OCI-LY7 (cell line): Measurements from ENCODE around the gene MAPK8IP3. TPM values are rescaled to one million over a fixed set of nuclear protein-coding genes. Genes with fewer than 3 reads are reported as not detected.

Experiments
- BruUV-seq: library from RNA; stranded (reverse); fragments of 400-500 nt; replicated peaks from 2 replicates; lab custom pipeline; 2021; lab: Mats Ljungman, UMichigan
- CTCF ChIA-PET: fragments of 300-600 bp; sonication (Branson Sonifier 250); formaldehyde crosslinking; loops from one replicate; lab custom pipeline; 2022; ENCODE audit warnings: antibody characterized with exemption; ENCODE audit not compliant: unreplicated experiment; lab: Charles Lee
- POLR2A ChIA-PET: fragments of 300-600 bp; sonication (Branson Sonifier 250); formaldehyde crosslinking; loops from one replicate; lab custom pipeline; 2022; ENCODE audit warnings: antibody characterized with exemption; lab: Charles Lee
- DNase-seq: peaks from one replicate; pipeline ENCODE4 v3.0.0-alpha.2; 2015; ENCODE audit warnings: low spot score
- H2AFZ ChIP-seq: fragments of 200-600 bp; sonication (generic), shearing (Covaris generic); 2 replicates; pipeline ENCODE4 v1.6.1; 2014; ENCODE audit warnings: mild to moderate bottlenecking, antibody characterized with exemption, low read length, moderate library complexity
- H3K27ac ChIP-seq: fragments of 200-600 bp; sonication (generic); 2 replicates; pipeline ENCODE4 v1.5.1; 2014; ENCODE audit warnings: mixed run types, low read depth, mild to moderate bottlenecking, moderate library complexity, low read length, inconsistent platforms; ENCODE audit not compliant: poor library complexity, severe bottlenecking
- H3K36me3 ChIP-seq: fragments of 200-600 bp; sonication (generic); 2 replicates; pipeline ENCODE4 v1.6.1; 2014; ENCODE audit warnings: mild to moderate bottlenecking, antibody characterized with exemption, low read length, moderate library complexity, mixed read lengths; ENCODE audit not compliant: insufficient read depth
- H3K4me1 ChIP-seq: fragments of 200-600 bp; sonication (generic); 2 replicates; pipeline ENCODE4 v1.5.1; 2014; ENCODE audit warnings: mild to moderate bottlenecking, low read length; ENCODE audit not compliant: insufficient read depth, poor library complexity, severe bottlenecking
- H3K4me2 ChIP-seq: fragments of 200-600 bp; sonication (generic); 2 replicates; pipeline ENCODE4 v1.6.1; 2014; ENCODE audit warnings: mild to moderate bottlenecking, low read length
- H3K4me3 ChIP-seq: fragments of 200-600 bp; sonication (generic); 2 replicates; pipeline ENCODE4 v1.5.1; 2014; ENCODE audit warnings: mild to moderate bottlenecking, low read depth, low read length; ENCODE audit not compliant: poor library complexity, severe bottlenecking
- H3K79me2 ChIP-seq: fragments of 200-600 bp; sonication (generic); 2 replicates; pipeline ENCODE4 v1.6.1; 2016; ENCODE audit warnings: low read depth, mild to moderate bottlenecking, low read length, moderate library complexity, mixed read lengths; ENCODE audit not compliant: insufficient read depth
- H3K9me2 ChIP-seq: fragments of 200-600 bp; sonication (generic); 2 replicates; pipeline ENCODE4 v1.6.1; 2016; ENCODE audit warnings: mild to moderate bottlenecking, low read length, mixed read lengths; ENCODE audit not compliant: insufficient read depth
- H3K9me3 ChIP-seq: fragments of 200-600 bp; sonication (generic); 2 replicates; pipeline ENCODE4 v1.6.1; 2014; ENCODE audit warnings: mild to moderate bottlenecking, mixed run types, low read length, mixed read lengths
- H4K20me1 ChIP-seq: fragments of 200-600 bp; sonication (generic); 2 replicates; pipeline ENCODE4 v1.6.1; 2014; ENCODE audit warnings: mild to moderate bottlenecking, antibody characterized with exemption, low read length, moderate library complexity, mixed read lengths; ENCODE audit not compliant: insufficient read depth
- EZH2phosphoT487 ChIP-seq: fragments of 200-600 bp; sonication (generic); IDR thresholded peaks from 2 replicates; pipeline ENCODE4 v1.6.1; 2018; ENCODE audit warnings: low read depth, borderline replicate concordance, mild to moderate bottlenecking, mixed run types, antibody characterized with exemption, low read length, moderate library complexity, mixed read lengths
- intact Hi-C: fragments of 100-400 bp; cut with micrococcal nuclease; formaldehyde crosslinking; loops from one replicate; pipeline ENCODE4 v1.10.0; 2022; ENCODE audit not compliant: unreplicated experiment
- total RNA-seq, 2 experiments: library from RNA; depleted of rRNA in 1 of 2; stranded (reverse); fragments of >200 nt in 1 of 2; shearing (Covaris generic) in 1 of 2; gene quantifications; 2 replicates each; pipeline ENCODE4 v1.2.3, GENCODE V29; 2014 to 2022
- TF ChIP-seq, protein P1 (sequence below): fragments of 200-600 bp; sonication (generic); conservative IDR thresholded peaks from 2 replicates; pipeline ENCODE4 v1.5.1; 2014; ENCODE audit warnings: mild to moderate bottlenecking, antibody characterized with exemption, low read length, moderate library complexity, mixed read lengths

MAPK8IP3 gene
- total RNA-seq, 2 experiments from 2014 or later, result 114 to 130 TPM

DNA sequence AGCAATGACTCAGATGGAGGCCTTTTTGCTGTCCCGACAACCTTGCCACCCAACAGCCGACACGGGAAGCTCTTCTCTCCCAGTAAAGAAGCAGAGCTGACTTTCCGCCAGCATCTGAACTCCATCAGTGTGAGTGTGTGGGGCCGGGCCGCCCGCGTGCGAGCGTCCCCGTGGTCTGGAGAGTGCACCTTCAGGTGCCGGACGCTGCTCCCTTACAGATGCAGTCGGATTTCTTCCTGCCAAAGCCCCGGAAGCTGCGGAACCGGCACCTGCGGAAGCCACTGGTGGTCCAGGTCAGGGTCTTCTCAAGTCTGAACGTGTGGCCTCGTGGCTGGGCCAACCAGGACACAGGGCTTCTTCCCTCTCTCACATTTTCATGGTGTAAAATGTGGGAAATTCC, 43.5 kb upstream of the MAPK8IP3 start:
- DNase-seq, result no peak
- Histone ChIP-seq H3K79me2 (no peaks in the 10 kb centered on the region), H3K4me2 (no peak overlapping the region), H3K4me1 (no peaks in the 10 kb centered on the region), H2AFZ (no peak overlapping the region), H4K20me1 (no peaks in the 10 kb centered on the region), H3K9me2 (no peaks in the 10 kb centered on the region), H3K9me3 (no peaks in the 10 kb centered on the region), H3K36me3 (peaks cover 67% of the 10 kb centered on the region), H3K27ac (no peak overlapping the region), H3K4me3 (no peak overlapping the region)
- no TSS peak for BruUV-seq
- intact Hi-C loops, result no loop called here
- no peak for TF ChIP-seq EZH2phosphoT487
- TF ChIP-seq, protein P1, sequence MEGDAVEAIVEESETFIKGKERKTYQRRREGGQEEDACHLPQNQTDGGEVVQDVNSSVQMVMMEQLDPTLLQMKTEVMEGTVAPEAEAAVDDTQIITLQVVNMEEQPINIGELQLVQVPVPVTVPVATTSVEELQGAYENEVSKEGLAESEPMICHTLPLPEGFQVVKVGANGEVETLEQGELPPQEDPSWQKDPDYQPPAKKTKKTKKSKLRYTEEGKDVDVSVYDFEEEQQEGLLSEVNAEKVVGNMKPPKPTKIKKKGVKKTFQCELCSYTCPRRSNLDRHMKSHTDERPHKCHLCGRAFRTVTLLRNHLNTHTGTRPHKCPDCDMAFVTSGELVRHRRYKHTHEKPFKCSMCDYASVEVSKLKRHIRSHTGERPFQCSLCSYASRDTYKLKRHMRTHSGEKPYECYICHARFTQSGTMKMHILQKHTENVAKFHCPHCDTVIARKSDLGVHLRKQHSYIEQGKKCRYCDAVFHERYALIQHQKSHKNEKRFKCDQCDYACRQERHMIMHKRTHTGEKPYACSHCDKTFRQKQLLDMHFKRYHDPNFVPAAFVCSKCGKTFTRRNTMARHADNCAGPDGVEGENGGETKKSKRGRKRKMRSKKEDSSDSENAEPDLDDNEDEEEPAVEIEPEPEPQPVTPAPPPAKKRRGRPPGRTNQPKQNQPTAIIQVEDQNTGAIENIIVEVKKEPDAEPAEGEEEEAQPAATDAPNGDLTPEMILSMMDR, result no peak
- CTCF ChIA-PET, result no interaction called here
- POLR2A ChIA-PET, result no interaction called here

DNA sequence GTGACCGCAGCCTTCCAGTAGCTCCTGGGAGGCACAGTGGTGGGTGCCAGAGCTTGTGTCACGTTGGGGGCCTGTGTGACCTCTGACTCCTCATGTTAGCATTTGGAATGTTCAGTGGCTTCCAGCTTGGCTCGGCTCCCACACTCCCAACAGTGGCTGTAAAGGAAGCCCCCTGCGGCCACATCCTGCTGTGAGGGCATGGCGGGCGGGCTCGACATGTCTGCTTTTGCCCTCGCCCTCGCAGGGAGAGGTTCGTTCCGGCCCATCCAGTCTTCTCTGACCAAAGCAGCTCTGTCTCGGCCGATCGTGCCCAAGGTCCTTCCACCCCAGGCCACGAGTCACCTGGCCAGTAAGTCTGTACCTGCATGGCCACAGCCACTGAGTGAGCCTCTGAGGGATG, 40.2 kb upstream of the MAPK8IP3 start:
- DNase-seq, result no peak
- no peaks in the 10 kb centered on the region for H3K4me1 ChIP-seq
- H2AFZ ChIP-seq, result no peak overlapping the region
- no peaks in the 10 kb centered on the region for H3K9me2 ChIP-seq
- H3K9me3 ChIP-seq, result no peaks in the 10 kb centered on the region
- ChIA-PET POLR2A (no interaction called here), CTCF (no interaction called here)
- no TSS peak for BruUV-seq
- no peaks in the 10 kb centered on the region for H4K20me1 ChIP-seq
- H3K79me2 ChIP-seq, result no peaks in the 10 kb centered on the region
- intact Hi-C loops, result no loop called here
- H3K4me3 ChIP-seq, result no peak overlapping the region
- no peak overlapping the region for H3K4me2 ChIP-seq
- TF ChIP-seq, protein P1, result no peak
- no peak for TF ChIP-seq EZH2phosphoT487
- no peak overlapping the region for H3K27ac ChIP-seq
- peaks cover 86% of the 10 kb centered on the region for H3K36me3 ChIP-seq

DNA sequence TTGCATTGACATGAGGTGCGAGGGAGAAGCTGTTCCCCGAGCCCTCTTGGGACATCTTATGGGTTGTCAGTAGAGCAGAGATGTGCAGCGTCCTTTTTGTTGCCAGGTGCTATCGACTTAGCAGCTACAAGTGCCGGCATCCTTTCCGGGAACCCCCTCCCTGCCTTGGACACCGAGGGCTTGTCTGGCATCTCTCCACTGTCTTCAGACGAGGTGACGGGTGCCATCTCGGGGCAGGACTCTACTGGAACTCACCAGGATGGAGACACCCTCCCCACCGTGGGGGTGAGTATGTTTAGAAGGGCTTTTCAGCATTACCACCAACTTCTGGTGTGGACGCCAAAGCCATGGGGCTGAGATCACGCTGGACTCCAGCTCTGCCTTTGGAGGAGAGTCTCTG, 39.7 kb upstream of the MAPK8IP3 start:
- no peak overlapping the region for H3K4me3 ChIP-seq
- H4K20me1 ChIP-seq, result no peaks in the 10 kb centered on the region
- ChIA-PET CTCF (no interaction called here), POLR2A (no interaction called here)
- no peak overlapping the region for H3K4me2 ChIP-seq
- no peaks in the 10 kb centered on the region for H3K9me3 ChIP-seq
- intact Hi-C loops, result no loop called here
- H3K4me1 ChIP-seq, result no peaks in the 10 kb centered on the region
- no peaks in the 10 kb centered on the region for H3K79me2 ChIP-seq
- TF ChIP-seq, protein P1, result no peak
- TF ChIP-seq EZH2phosphoT487, result no peak
- no peak overlapping the region for H3K27ac ChIP-seq
- H2AFZ ChIP-seq, result no peak overlapping the region
- no TSS peak for BruUV-seq
- DNase-seq, result no peak
- H3K36me3 ChIP-seq, result peaks cover 91% of the 10 kb centered on the region
- no peaks in the 10 kb centered on the region for H3K9me2 ChIP-seq
